ENCODE data around the gene HSPB7. TPM values are rescaled to one million over a fixed set of nuclear protein-coding genes. Genes with fewer than 3 reads are reported as not detected.
"Not testable (repeated sequence)": the region's sequence is repeated elsewhere in the genome, so short reads cannot be mapped to it uniquely, and the experiment has no call there.

The HSPB7 gene
- polyA plus RNA-seq, 1 experiment: 3.5 TPM

DNA sequence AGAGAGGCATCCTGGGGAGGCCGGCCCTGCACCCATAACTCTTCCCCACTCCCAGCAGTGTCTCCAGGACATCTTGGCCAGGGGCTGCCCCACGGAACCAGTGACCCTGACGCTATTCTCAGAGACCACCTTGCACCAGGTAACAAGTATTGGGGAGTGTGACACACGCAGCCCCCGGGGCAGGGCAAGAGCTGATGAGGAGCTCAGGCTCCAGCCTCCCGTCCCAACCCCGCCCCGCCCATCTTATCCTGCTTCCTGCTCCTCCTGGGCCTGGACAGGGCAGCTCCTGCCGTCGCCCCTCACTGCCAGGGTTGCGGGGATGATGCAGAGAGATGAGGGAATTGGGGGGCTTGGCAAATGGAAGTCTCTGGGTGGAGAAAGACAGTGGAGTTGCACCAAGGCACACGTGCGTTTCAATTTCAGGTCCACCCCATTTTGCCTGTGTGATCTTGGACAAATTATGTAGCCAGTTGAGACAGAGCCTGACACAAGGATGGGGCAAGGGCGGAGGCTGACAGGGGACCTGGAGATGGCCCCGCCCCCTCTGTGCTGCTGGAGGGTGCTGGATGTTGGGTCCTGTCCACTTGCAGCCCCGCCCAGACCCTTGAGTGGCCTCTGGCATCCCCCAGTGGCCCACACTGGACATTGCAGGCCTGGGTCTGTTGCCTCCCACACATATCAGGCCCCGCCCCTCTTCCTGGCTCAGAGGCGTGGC is 14.7 kb upstream of the HSPB7 start:
- ChIA-PET CTCF (interaction anchor here (0.6 to 3.6 kb wide), 18 partner anchors 10 to 241 kb away, joined by 3 to 31 read pairs (median 3); partner anchors contain the start of genes CLCNKA, CLCNKB and HSPB7), POLR2A (no interaction called here)
- Histone ChIP-seq H3K27me3 (ENCODE audit: control insufficient read depth, insufficient read depth, low read length) (peaks cover 4% of the 10 kb centered on the region), H3K9me3 (ENCODE audit: control insufficient read depth, insufficient read depth, low read length) (no peaks in the 10 kb centered on the region), H3K4me3 (ENCODE audit: low read depth, low read length) (no peak overlapping the region), H3K27ac (ENCODE audit: low read depth, low read length) (no peak overlapping the region)
- DNase-seq (ENCODE audit: low read depth, low spot score): peak; percentile 62
- TF ChIP-seq, protein P1, sequence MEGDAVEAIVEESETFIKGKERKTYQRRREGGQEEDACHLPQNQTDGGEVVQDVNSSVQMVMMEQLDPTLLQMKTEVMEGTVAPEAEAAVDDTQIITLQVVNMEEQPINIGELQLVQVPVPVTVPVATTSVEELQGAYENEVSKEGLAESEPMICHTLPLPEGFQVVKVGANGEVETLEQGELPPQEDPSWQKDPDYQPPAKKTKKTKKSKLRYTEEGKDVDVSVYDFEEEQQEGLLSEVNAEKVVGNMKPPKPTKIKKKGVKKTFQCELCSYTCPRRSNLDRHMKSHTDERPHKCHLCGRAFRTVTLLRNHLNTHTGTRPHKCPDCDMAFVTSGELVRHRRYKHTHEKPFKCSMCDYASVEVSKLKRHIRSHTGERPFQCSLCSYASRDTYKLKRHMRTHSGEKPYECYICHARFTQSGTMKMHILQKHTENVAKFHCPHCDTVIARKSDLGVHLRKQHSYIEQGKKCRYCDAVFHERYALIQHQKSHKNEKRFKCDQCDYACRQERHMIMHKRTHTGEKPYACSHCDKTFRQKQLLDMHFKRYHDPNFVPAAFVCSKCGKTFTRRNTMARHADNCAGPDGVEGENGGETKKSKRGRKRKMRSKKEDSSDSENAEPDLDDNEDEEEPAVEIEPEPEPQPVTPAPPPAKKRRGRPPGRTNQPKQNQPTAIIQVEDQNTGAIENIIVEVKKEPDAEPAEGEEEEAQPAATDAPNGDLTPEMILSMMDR (IDR thresholded peaks at IDR 0.05; ENCODE audit: low read depth, low read length): peak; percentile 97

DNA sequence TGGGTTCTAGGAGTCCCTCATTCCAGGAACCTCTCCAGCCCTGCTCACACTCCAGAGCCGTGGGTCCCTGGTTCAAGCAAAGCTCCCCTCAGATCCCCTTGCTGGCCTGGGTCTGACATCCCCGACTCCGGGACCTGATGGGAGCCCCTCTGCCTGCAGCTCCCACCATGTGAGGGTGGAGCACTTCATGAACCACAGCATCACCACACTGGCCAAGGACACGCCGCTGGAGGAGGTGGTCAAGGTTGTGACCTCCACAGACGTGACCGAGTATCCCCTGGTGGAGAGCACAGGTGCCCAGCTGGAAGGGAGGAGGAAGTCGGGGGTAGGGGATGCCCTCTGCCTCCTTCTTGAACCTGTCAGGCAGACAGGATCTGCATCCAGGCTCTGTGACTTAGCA is 13.7 kb upstream of the HSPB7 start:
- Histone ChIP-seq H3K27ac (ENCODE audit: low read depth, low read length) (no peak overlapping the region), H3K9me3 (ENCODE audit: control insufficient read depth, insufficient read depth, low read length) (no peaks in the 10 kb centered on the region), H3K4me3 (ENCODE audit: low read depth, low read length) (no peak overlapping the region), H3K27me3 (ENCODE audit: control insufficient read depth, insufficient read depth, low read length) (peaks cover 2% of the 10 kb centered on the region)
- ChIA-PET POLR2A (no interaction called here), CTCF (interaction anchor here (1.9 to 2.3 kb wide), 2 partner anchors 14 to 240 kb away, joined by 6 to 9 read pairs; partner anchors contain the start of gene HSPB7)
- DNase-seq (ENCODE audit: low read depth, low spot score): no peak
- TF ChIP-seq, protein P1 (IDR thresholded peaks at IDR 0.05; ENCODE audit: low read depth, low read length): no peak

DNA sequence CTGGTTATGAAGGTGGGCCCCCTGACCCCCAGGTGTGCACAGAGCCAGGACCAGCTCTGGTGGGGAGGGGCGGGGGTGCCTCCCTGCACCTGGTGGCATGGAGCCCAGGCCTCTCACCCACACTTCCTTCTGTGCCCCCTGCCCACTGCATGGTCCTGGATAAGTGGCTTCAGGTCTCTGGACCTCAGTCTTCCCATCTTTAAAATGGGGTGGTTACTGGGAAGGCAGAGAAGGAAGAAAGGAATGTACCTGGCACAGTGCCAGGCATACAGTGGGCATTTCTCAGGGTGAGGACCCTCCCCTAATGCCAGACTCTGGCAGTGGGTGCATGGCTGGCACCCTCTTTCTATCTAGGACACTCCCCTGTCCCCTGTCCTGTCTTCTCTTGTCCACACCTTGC is 11.4 kb upstream of the HSPB7 start:
- no peak for DNase-seq (ENCODE audit: low read depth, low spot score)
- CTCF ChIA-PET: interaction anchor here (0.6 kb wide), 1 partner anchor 214 kb away, joined by 3 read pairs; no protein-coding TSS in a partner anchor

DNA sequence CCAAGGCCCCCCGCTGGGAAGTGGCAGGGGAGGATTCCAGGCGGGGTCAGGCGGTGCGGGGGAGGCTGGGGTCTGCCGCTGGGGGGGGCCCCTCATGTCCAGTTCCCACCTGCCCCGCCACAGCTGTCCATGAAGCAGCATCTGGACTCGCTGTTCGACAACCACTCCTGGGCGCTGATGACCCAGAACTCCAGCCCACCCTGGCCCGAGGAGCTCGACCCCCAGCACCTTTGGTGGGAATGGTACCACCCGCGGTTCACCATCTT is 11.1 kb upstream of the HSPB7 start:
- POLR2A ChIA-PET; H3K27me3 ChIP-seq (ENCODE audit: control insufficient read depth, insufficient read depth, low read length); H3K27ac ChIP-seq (ENCODE audit: low read depth, low read length); H3K4me3 ChIP-seq (ENCODE audit: low read depth, low read length); DNase-seq (ENCODE audit: low read depth, low spot score); H3K9me3 ChIP-seq (ENCODE audit: control insufficient read depth, insufficient read depth, low read length): not testable (repeated sequence)
- CTCF ChIA-PET: interaction anchor here (0.6 kb wide), 1 partner anchor 213 kb away, joined by 3 read pairs; no protein-coding TSS in a partner anchor

More for the DNA sequence above, 11.4 kb upstream of the HSPB7 start:
- TF ChIP-seq, protein P1 (IDR thresholded peaks at IDR 0.05; ENCODE audit: low read depth, low read length): no peak
- POLR2A ChIA-PET: no interaction called here
- Histone ChIP-seq H3K9me3 (ENCODE audit: control insufficient read depth, insufficient read depth, low read length) (no peaks in the 10 kb centered on the region), H3K4me3 (ENCODE audit: low read depth, low read length) (no peak overlapping the region), H3K27ac (ENCODE audit: low read depth, low read length) (no peak overlapping the region), H3K27me3 (ENCODE audit: control insufficient read depth, insufficient read depth, low read length) (peaks cover 5% of the 10 kb centered on the region)

DNA sequence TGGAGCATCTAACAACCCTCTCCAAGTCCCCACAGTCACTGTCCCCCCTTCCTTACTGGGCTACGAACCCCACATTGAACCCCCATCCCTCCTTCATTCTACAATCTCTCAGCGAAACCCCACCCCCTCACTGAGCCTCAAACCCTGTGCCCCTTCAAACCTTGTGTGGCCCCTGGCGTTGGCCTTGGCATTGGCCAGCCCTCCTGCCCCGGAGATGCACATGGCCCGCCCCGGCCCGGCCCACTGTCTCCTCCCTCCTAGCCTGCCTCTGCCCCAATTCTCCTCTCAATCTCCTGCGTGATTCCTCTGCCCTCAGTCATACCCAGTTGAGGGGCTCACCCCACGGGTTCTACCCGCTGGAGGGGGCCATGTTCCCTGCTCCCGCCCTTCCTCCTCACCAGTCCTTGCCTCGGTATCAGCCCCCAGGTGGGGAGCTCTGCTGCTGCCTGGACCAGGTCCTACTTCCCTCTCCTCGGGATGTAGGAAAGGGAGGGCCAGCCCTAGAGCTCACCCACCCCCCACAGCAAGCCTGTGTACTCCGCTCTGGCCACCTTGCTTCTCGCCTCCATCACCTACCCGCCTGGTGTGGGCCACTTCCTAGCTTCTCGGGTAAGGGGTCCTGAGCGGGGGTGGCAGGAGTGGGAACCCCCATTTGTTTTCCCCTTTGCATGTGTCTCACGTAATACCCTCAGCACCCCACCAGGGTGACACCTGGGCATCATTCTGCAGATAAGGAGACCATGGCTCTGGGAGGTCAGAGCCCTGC is 10.6 kb upstream of the HSPB7 start:
- no peak overlapping the region for H3K4me3 ChIP-seq (ENCODE audit: low read depth, low read length)
- POLR2A ChIA-PET: no interaction called here
- no peak overlapping the region for H3K27ac ChIP-seq (ENCODE audit: low read depth, low read length)
- H3K27me3 ChIP-seq (ENCODE audit: control insufficient read depth, insufficient read depth, low read length): peaks cover 5% of the 10 kb centered on the region
- no peaks in the 10 kb centered on the region for H3K9me3 ChIP-seq (ENCODE audit: control insufficient read depth, insufficient read depth, low read length)
- CTCF ChIA-PET: no interaction called here
- TF ChIP-seq, protein P1 (IDR thresholded peaks at IDR 0.05; ENCODE audit: low read depth, low read length): no peak
- DNase-seq (ENCODE audit: low read depth, low spot score): no peak

All from AG04450 (cell line).